Gastroesophageal sphincter (tissue), 4 donors: ENCODE results near the gene ITGB8. TPM values are rescaled to one million over a fixed set of nuclear protein-coding genes. Genes with fewer than 3 reads are reported as not detected.

Experiments used
- ATAC-seq: fragments of 150-250 bp; one replicate; pipeline ENCODE4 v1.9.1; 2016; ENCODE audit warnings: mild to moderate bottlenecking, moderate library complexity
- H3K27ac ChIP-seq, 4 donors: fragments of 200-600 bp; sonication (generic) in 3 of 4; 1 replicate in 3 of 4; 2 replicates in 1 of 4; pipeline ENCODE4 v1.5.1; 2016 to 2019
- H3K27me3 ChIP-seq: fragments of 200-600 bp; sonication (generic); one replicate; pipeline ENCODE4 v1.5.1; 2019
- H3K36me3 ChIP-seq, 2 donors: fragments of 200-600 bp; sonication (generic); one replicate each; pipeline ENCODE4 v1.5.1; 2019; ENCODE audit warnings: control low read depth in 1 of 2
- H3K4me1 ChIP-seq, 3 donors: fragments of 200-600 bp; sonication (generic); 1 replicate in 2 of 3; 2 replicates in 1 of 3; pipeline ENCODE4 v1.5.1; 2016 to 2019; ENCODE audit warnings: control low read depth in 2 of 3
- H3K4me3 ChIP-seq, 2 donors: fragments of 200-600 bp; sonication (generic); one replicate each; pipeline ENCODE4 v1.5.1; 2019; ENCODE audit warnings: mild to moderate bottlenecking in 1 of 2, moderate library complexity in 1 of 2
- H3K9me3 ChIP-seq, 3 donors: fragments of 200-600 bp; sonication (generic); one replicate each; pipeline ENCODE4 v1.5.1; 2017 to 2019; ENCODE audit warnings: control low read depth in 2 of 3
- EP300 ChIP-seq: sonication (generic); formaldehyde crosslinking; IDR thresholded peaks from one replicate; pipeline ENCODE4 v1.6.1; 2017; ENCODE audit warnings: antibody characterized with exemption, mild to moderate bottlenecking
- POLR2A ChIP-seq, 2 donors: fragments of 450-650 bp; IDR thresholded peaks; one replicate each; pipeline ENCODE4 v1.6.1; 2017; ENCODE audit warnings: antibody characterized with exemption in 2 of 2, mild to moderate bottlenecking in 2 of 2, moderate library complexity in 1 of 2
- POLR2AphosphoS5 ChIP-seq: sonication (generic); formaldehyde crosslinking; IDR thresholded peaks from one replicate; pipeline ENCODE4 v1.6.1; 2017; ENCODE audit warnings: antibody characterized with exemption
- WGBS, 2 donors: methylation state at CpG; one replicate each; pipeline ENCODE4 v1.1.5; 2018; ENCODE audit warnings: low coverage in 1 of 2; 5-methylcytosine and 5-hydroxymethylcytosine counted together
- total RNA-seq, 4 donors: library from RNA; depleted of rRNA; stranded (reverse); fragments of >200 nt; gene quantifications; one replicate each; pipeline ENCODE4 v1.1.0, GENCODE V29; 2016
- TF ChIP-seq, protein P1 (sequence below), 4 experiments: fragments of 200-600 bp in 2 of 4; fragments of 450-650 bp in 2 of 4; sonication (generic) in 1 of 4; IDR thresholded peaks; one replicate each; pipeline ENCODE4 v1.5.1; 2017 to 2019; ENCODE audit warnings: antibody characterized with exemption in 4 of 4, mild to moderate bottlenecking in 2 of 4, moderate library complexity in 2 of 4

Gene ITGB8
- total RNA-seq, 4 donors from 2014 or later: 16.2 to 34.2 (median 27.1) TPM

DNA sequence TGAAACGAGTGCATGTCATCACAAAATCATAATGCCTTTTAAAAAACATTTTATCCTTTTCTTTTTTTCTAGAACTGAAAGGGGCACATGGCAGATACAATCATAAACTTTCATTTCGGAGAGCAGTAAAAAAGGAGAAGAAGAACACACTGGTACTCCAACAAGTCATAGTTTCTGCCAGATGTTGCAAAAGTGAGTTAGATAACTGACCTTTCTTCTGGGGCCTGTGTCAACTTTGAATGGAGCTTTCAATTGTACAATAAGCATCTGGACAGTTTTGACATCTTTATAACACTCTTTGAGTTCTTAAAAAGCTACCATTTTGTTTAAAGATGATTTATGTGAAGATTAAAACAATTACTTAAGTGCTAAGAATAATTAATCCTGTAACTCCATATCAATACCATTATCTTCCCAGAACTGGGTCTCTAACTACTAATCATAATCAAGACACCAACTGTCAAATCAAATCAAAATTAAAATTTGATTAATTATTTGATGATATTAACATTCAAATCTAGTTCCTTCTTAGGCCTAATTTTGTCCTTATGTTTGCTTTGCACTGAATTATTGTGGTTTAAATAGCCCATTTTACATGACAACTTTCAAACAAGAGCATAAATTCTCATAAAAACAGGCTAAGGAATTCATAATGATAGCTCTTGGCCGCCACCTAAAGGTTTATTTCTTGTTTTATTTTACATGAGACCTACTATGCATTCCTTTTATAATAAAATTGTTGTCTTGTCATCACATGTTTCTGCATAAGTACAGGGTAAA, 19.5 kb upstream of the ITGB8 start:
- Histone ChIP-seq H3K36me3 (no peaks in the 10 kb centered on the region), H3K4me1 (no peaks in the 10 kb centered on the region), H3K9me3 (no peaks in the 10 kb centered on the region), H3K4me3 (no peak overlapping the region), H3K27me3 (no peaks in the 10 kb centered on the region), H3K27ac (no peak overlapping the region)
- ATAC-seq: no peak
- TF ChIP-seq EP300: no peak
- TF ChIP-seq POLR2AphosphoS5: no peak
- no peak for TF ChIP-seq POLR2A (IDR thresholded peaks at IDR 0.05)
- TF ChIP-seq, protein P1, sequence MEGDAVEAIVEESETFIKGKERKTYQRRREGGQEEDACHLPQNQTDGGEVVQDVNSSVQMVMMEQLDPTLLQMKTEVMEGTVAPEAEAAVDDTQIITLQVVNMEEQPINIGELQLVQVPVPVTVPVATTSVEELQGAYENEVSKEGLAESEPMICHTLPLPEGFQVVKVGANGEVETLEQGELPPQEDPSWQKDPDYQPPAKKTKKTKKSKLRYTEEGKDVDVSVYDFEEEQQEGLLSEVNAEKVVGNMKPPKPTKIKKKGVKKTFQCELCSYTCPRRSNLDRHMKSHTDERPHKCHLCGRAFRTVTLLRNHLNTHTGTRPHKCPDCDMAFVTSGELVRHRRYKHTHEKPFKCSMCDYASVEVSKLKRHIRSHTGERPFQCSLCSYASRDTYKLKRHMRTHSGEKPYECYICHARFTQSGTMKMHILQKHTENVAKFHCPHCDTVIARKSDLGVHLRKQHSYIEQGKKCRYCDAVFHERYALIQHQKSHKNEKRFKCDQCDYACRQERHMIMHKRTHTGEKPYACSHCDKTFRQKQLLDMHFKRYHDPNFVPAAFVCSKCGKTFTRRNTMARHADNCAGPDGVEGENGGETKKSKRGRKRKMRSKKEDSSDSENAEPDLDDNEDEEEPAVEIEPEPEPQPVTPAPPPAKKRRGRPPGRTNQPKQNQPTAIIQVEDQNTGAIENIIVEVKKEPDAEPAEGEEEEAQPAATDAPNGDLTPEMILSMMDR (IDR thresholded peaks at IDR 0.05): peak in 2 of 4 experiments; percentile 8 to 37
- 32 to 55% methylated on average over 3 of the region's 3 CpGs for WGBS, 2 donors

DNA sequence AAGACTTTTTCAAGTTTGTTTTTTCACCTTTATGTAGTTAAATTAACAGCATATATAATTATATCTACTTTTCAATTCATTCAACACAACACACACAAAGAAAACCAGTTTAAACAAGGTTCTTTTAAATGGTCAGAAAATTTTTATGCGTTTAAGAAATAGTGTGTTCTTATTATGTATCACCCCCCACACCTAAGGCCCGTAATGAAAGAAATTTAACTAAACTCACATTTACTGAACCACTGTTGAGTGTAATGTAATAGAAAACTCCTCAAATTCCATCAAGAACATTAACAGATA, 19.0 kb upstream of the ITGB8 start:
- 85 to 90% methylated on average over 2 of the region's 2 CpGs for WGBS, 2 donors
- TF ChIP-seq POLR2AphosphoS5: no peak
- TF ChIP-seq EP300: no peak
- no peak for TF ChIP-seq POLR2A (IDR thresholded peaks at IDR 0.05)
- TF ChIP-seq, protein P1 (IDR thresholded peaks at IDR 0.05): no peak
- Histone ChIP-seq H3K4me1 (no peaks in the 10 kb centered on the region), H3K36me3 (no peaks in the 10 kb centered on the region), H3K27ac (no peak overlapping the region), H3K4me3 (no peak overlapping the region), H3K27me3 (no peaks in the 10 kb centered on the region), H3K9me3 (no peaks in the 10 kb centered on the region)
- ATAC-seq: no peak

DNA sequence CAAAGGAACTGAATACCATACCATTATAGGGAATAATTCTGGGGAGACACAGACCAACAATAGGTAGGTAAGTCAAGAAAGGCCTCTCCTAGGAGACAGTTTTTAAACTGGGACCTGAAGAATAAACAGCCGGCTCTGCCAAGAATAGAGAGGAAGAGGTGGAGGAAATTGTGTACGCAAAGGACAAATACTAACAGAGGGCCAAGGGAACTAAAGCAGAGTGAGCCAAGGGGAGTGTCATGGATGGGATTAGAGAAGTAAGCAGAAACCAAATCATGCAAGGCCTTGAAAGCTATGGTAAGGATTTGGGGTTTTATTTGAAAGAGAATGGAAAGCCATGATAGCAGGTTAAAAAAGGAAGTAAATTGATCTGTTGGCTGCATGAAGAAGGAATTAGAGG, 18.1 kb upstream of the ITGB8 start:
- no peak for ATAC-seq
- TF ChIP-seq EP300 (no peak), POLR2A (IDR thresholded peaks at IDR 0.05) (no peak), POLR2AphosphoS5 (no peak)
- TF ChIP-seq, protein P1 (IDR thresholded peaks at IDR 0.05): no peak
- 32 to 43% methylated on average over 1 to 2 of the region's 2 CpGs for WGBS, 2 donors
- Histone ChIP-seq H3K9me3 (no peaks in the 10 kb centered on the region), H3K36me3 (no peaks in the 10 kb centered on the region), H3K27me3 (no peaks in the 10 kb centered on the region), H3K4me3 (no peak overlapping the region), H3K27ac (no peak overlapping the region), H3K4me1 (no peaks in the 10 kb centered on the region)

DNA sequence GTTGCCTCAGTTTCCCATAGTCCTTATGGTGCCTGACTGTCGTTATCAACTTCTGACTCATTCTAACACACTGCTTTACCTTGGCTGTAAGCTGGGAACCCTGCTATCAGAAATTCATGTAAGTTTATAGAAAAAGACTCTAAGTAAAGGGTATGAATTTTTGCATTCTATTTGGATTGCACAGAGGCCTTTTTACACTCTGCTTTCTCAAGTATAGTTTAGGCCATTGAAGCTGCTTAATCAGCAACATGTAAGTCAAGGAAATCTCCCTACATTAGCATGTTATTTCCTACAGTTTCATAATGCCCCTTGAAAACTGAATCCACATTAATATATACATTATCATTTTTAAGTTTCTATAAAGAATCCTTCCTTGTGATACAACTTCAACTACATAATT, 17.1 kb upstream of the ITGB8 start:
- Histone ChIP-seq H3K4me3 (no peak overlapping the region), H3K36me3 (no peaks in the 10 kb centered on the region), H3K4me1 (no peaks in the 10 kb centered on the region), H3K27me3 (no peaks in the 10 kb centered on the region), H3K9me3 (no peaks in the 10 kb centered on the region), H3K27ac (no peak overlapping the region)
- ATAC-seq: no peak
- TF ChIP-seq POLR2A (IDR thresholded peaks at IDR 0.05): no peak
- no peak for TF ChIP-seq POLR2AphosphoS5
- TF ChIP-seq, protein P1 (IDR thresholded peaks at IDR 0.05): no peak
- TF ChIP-seq EP300: no peak
- 100% methylated on average over 1 of the region's 1 CpG for WGBS, 2 donors

DNA sequence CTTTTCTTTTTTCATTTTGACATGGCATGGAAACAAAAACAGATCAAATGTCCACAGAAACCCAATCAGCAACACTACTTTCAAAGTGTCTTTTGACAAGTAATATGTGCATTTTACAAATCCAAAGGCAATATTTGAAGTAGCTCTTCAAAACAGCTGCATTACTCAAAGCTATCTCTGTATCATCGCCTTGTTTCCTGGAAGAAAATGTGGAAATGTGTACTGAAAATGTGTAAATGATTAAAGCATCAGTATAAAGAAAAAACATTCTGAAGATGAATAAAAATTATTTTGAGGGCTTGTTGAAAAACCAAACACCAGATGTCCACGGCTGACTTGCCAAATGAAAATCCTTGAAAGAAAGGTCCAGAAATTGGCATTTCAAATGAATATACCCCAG, 16.5 kb upstream of the ITGB8 start:
- no peaks in the 10 kb centered on the region for H3K4me1 ChIP-seq
- no peaks in the 10 kb centered on the region for H3K27me3 ChIP-seq
- no peak for ATAC-seq
- H3K36me3 ChIP-seq: no peaks in the 10 kb centered on the region
- WGBS, 2 donors: 52 to 79% methylated on average over 2 of the region's 2 CpGs
- H3K27ac ChIP-seq: no peak overlapping the region
- TF ChIP-seq, protein P1 (IDR thresholded peaks at IDR 0.05): no peak
- TF ChIP-seq EP300 (no peak), POLR2AphosphoS5 (no peak)
- H3K4me3 ChIP-seq: no peak overlapping the region
- no peaks in the 10 kb centered on the region for H3K9me3 ChIP-seq
